Testis (tissue), 2 donors: ENCODE results near the gene ROR2.

Source experiments
- CTCF ChIP-seq, 3 experiments: fragments of 450-650 bp in 2 of 3; fragments of 200-600 bp in 1 of 3; sonication (generic) in 1 of 3; IDR thresholded peaks; one replicate each; pipeline ENCODE4 v1.5.1; 2016 to 2019; ENCODE audit warnings: antibody characterized with exemption in 3 of 3, mild to moderate bottlenecking in 2 of 3, moderate library complexity in 1 of 3
- POLR2A ChIP-seq: fragments of 450-650 bp; IDR thresholded peaks from one replicate; pipeline ENCODE4 v1.6.1; 2017; ENCODE audit warnings: antibody characterized with exemption, mild to moderate bottlenecking, moderate library complexity

DNA sequence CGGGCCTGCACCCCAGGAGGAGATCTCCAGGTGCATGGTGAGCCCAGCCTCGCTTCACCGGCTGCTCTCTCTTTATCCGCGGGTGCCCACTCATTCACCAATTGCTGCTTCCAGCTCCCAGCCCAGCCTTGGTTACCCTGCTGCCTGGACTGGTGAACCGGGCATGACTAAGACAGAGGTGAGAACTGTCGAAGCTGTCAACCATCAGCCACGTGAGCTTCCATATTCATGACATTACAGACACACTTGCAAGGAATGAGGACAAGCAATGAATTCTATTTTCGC is 220.5 kb downstream of the ROR2 start:
- TF ChIP-seq CTCF (IDR thresholded peaks at IDR 0.05), result no peak
- TF ChIP-seq POLR2A, result no peak
